ENCODE data around the gene TNIP2.
"Not testable (repeated sequence)": the region's sequence is repeated elsewhere in the genome, so short reads cannot be mapped to it uniquely, and the experiment has no call there.

Gene TNIP2

DNA sequence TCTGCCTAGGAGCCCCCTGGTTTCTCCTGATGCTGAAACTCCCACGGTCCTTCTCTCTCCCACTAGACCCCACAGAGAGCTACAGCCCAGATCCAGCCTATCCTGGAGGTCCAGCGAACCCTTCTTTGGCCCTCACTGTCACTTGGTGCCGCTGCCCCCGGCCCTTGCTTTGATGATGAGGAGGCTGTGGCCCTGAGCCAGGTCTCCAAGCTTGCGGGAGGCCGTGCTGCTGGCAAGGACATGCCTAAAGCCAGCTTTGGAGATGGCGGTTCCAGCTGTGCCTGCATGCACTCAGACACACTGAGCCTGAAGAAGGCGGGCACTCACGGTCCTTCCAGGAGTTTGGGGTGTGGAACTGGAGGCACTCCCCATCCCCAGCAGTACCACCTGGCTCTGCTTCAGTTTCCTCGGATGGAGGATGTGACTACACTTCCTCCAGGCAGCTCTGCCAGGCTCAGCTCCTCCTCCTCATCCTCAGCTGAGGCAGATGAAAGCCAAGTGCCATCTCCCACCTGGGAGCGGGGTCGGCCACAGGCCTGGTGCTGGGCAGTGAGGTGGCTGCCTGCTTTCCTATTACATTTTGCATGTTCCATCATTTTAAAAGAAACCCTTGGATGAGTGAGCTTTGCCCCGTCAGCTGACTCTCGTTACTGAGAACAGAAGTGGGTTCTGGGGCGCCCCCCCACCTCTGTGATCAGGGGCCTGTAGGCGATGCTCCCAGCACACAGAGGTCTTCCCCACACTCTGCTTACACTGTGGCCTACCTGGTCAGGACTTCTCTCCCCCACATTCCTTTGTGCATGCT is 9.0 kb downstream of the TNIP2 start:
- DNase-seq: peak; percentile 28
- H3K27ac Mint-ChIP-seq: peak overlapping the region; percentile 93
- no peaks in the 10 kb centered on the region for H3K27me3 Mint-ChIP-seq
- CTCF ChIA-PET: no interaction called here
- H3K36me3 Mint-ChIP-seq: peaks cover 47% of the 10 kb centered on the region
- peaks cover 53% of the 10 kb centered on the region for H3K4me1 Mint-ChIP-seq
- no peaks in the 10 kb centered on the region for H3K9me3 Mint-ChIP-seq
- H3K4me3 Mint-ChIP-seq: peak overlapping the region; percentile 15

DNA sequence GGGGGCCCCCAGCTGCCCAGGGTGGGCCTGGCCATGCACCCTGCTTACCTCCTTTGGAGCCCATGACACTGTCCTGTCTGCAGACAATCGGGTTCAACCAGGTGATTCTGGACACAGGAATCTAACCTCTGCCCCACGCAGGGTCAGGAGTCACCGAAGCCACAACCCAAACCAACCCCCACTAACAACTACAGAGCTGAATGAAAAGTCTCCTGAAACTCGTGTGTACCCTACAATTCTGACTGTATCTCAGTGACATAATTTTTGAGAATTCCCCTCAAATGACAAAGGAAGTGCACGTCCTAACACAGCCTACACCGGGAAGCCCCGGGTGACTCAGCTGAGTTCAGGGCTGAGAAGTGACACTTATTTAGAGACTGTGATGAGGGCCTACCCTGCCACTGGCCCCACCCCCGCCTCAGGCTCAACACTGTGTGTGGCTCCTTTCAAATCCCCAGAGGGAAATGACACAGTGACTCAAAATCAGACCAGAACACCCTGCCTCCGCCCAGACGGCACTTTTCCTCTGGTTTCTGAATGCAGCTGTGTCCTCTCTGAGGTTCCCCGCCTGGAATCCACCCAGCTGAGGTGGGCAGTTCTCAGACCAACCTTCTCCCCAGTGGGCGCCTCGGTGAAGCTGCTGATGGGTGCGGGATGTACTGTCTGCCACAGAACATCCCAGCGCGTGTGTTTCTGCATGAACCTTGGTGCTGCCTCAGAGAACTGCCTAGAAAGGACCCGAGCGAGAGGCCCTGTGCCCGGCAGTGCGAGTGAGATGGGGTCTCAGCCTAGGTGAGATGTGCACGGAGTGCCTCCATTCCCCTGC is 9.9 kb downstream of the TNIP2 start:
- H3K36me3 Mint-ChIP-seq: peaks cover 55% of the 10 kb centered on the region
- CTCF ChIA-PET: interaction anchor here (0.9 to 1.0 kb wide), 2 partner anchors 16 to 33 kb away, joined by 3 to 6 read pairs; no protein-coding TSS in a partner anchor
- H3K9me3 Mint-ChIP-seq: no peaks in the 10 kb centered on the region
- H3K27me3 Mint-ChIP-seq: no peaks in the 10 kb centered on the region
- peaks cover 48% of the 10 kb centered on the region for H3K4me1 Mint-ChIP-seq
- H3K27ac Mint-ChIP-seq: peak overlapping the region; percentile 93
- peak overlapping the region; percentile 15 for H3K4me3 Mint-ChIP-seq
- DNase-seq: peak; percentile 88

DNA sequence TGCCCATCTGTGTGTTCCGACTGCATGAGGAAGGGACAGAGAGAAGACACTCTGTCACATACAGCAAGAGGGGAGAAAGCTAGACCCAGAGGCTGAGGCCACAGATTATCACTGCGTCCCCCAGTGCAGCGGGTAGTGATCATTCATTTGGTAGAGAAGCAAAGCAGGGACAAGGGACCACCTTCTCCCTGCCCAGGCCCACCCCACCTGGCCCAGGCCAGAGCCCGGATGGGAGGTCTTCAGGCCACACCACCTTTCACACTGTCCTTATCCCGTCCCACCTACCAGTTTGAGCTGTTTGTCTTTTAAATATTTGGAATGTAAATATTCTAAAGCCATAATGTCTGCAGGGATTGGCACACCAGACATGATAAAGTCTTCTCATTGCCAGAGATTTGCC is 10.6 kb downstream of the TNIP2 start:
- Mint-ChIP-seq H3K36me3 (peaks cover 58% of the 10 kb centered on the region), H3K4me3 (no peak overlapping the region), H3K9me3 (no peaks in the 10 kb centered on the region), H3K27ac (peak overlapping the region; percentile 93), H3K27me3 (no peaks in the 10 kb centered on the region), H3K4me1 (peaks cover 48% of the 10 kb centered on the region)
- no peak for DNase-seq
- CTCF ChIA-PET: interaction anchor here (0.9 to 1.0 kb wide), 2 partner anchors 17 to 32 kb away, joined by 3 to 6 read pairs; no protein-coding TSS in a partner anchor

DNA sequence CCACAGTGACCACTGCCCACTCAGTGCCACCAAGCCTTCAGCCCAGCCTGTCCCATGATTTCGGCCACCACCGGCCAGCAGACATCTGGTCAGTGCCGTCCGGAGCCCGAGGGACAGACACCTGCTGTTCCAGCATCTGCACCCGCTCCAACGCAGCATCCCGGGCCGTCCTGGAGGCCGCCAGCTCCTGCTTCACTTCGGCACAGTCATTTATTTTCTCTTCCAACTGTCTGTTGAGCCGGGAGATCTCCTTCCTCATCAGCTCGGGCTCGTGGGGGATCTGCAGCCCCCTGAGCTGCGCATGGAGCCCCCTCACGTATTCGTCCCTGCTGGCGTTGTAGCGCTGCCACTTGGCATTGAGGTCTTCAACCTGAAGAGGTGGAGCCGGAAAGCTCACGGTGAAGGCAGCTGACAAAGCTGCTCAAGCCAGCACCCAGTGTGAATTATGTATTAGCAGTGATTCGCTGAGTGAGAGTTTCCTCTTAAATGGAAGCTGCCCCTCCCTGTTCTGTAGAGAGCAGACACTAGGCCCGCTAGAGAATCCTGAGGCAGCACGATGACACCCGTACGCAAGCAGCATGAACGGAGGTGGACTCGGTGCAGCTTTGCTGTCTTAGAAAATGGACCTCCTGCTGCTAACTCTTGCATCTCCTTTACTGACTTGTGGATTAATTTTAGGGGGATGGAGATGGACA is 11.4 kb downstream of the TNIP2 start:
- Mint-ChIP-seq H3K36me3 (peaks cover 58% of the 10 kb centered on the region), H3K9me3 (no peaks in the 10 kb centered on the region), H3K27me3 (no peaks in the 10 kb centered on the region), H3K4me3 (no peak overlapping the region), H3K27ac (peak overlapping the region; percentile 76), H3K4me1 (peaks cover 48% of the 10 kb centered on the region)
- no peak for DNase-seq
- CTCF ChIA-PET: interaction anchor here (1.0 kb wide), 1 partner anchor 31 kb away, joined by 4 read pairs; no protein-coding TSS in a partner anchor

DNA sequence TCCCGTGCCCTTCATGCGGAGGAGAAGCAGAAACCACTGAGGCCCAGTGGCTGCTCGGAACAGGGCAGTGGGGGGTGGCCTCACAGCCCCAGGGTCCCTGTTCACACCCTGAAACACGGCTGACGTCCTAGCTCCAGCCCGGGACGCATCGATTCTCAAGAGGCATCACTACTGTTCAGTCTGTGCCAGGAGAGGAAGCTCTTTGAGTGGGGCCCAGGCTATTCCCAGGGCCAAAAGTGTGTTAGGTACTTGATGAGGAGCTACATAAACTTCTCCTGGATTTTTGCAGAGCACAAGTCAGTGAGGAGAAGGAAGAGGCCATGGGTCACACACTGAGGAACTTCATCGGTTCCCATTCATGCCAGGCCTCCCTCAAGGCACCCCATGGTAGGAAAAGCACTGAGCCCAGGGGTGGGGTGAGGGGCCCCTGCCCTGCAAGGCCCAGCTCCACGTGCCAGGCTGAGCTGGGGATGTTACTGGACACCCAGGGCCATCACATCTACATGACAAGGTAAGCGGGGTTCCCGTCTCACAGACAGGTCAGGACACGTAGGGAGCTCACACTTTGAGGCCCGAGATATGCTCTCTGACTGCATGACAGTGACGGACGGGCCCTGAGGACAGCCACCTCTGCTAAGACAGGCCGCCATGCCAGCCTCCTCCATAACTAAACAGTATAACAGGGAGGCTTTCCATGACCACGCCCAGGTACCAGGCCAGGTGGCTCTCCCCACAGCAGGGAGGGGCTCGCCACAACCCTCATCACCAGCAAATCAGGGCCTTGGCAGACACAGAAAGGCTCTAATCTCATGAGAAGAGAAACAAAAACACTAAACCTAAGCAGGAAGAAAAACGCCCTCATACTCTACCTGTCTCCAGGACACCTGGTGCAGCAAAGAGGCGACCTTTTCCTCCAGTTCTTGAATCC is 12.4 kb downstream of the TNIP2 start:
- Mint-ChIP-seq H3K36me3 (peaks cover 60% of the 10 kb centered on the region), H3K4me1 (peaks cover 46% of the 10 kb centered on the region), H3K27me3 (no peaks in the 10 kb centered on the region), H3K4me3 (no peak overlapping the region), H3K27ac (peak overlapping the region; percentile 76), H3K9me3 (no peaks in the 10 kb centered on the region)
- no peak for DNase-seq
- CTCF ChIA-PET: interaction anchor here (1.0 kb wide), 1 partner anchor 30 kb away, joined by 4 read pairs; no protein-coding TSS in a partner anchor

DNA sequence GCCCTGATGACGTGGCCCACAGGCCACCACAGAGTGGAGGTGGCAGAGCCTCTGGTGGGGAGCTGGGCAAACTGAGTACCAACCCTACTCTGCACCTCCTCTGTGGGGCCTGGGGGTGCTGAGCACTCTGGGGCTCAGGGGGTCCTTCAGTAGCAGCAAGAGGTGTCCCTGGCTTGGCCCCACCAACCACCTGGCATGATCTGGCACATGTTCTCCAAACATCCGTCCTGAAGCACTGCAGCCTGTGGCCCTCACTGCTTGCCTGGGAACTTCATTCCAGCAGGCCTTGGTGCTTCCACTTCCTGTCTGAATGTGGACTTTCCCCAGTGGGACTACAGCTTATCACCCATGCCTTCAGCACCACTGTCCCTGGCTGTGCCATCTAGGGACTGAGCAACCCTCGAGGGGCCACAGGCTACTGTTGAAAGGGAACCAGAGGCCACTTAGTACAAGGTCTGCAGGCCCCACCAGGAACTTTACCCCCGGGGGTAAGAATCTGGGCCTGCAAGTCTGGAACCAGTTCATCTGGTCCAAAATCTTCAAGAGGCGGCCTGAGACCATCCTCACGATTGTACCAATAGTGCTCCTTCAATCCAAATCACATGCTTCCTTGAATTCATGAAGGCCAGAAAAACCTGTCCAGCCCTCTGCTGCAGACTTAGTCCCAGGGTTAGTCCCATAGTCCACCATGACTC is 13.2 kb downstream of the TNIP2 start:
- CTCF ChIA-PET: interaction anchor here (1.5 kb wide), 1 partner anchor 211 kb away, joined by 3 read pairs; no protein-coding TSS in a partner anchor
- Mint-ChIP-seq H3K4me3 (no peak overlapping the region), H3K27ac (no peak overlapping the region)

DNA sequence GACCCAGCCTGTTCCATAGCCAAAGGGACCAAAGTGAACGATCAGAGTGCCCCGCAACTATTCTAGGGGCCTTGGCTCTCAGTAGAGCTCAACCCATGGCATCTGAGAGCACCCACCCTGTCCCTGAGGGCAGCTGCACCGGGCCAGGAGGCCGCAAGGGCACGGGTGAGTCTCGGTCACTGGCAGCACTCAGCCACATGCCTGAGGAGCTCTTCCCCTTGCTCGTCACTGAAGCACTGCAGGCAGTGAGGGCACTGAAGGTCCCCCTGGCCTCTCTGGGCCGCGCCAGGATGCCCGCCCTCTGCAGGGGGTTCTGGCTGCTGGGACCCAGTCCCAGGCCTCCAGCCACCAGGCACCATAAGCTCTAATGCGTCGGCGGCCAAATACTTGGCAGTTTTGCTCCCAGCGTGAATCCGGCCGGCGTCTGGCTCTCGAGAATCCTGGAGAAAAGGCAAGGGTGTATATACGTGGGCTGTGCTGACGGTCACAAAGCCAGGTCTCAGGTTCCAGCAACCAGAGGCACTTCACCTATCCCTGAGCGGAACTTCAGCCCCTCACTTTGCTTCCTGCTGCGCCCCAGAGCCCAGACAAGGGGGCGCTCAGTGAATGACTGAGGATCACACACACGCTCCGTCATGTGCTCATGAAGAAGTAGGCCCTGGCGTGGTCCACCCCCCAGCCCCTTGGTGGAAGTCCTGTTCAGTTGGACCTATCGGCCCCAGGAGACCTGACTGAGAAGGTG is 13.9 kb downstream of the TNIP2 start:
- no peak overlapping the region for H3K27ac Mint-ChIP-seq
- H3K4me1 Mint-ChIP-seq: peaks cover 38% of the 10 kb centered on the region
- H3K9me3 Mint-ChIP-seq: peaks cover 3% of the 10 kb centered on the region
- CTCF ChIA-PET: interaction anchor here (1.5 kb wide), 1 partner anchor 212 kb away, joined by 3 read pairs; no protein-coding TSS in a partner anchor
- H3K36me3 Mint-ChIP-seq: peaks cover 57% of the 10 kb centered on the region
- H3K4me3 Mint-ChIP-seq: no peak overlapping the region
- no peaks in the 10 kb centered on the region for H3K27me3 Mint-ChIP-seq
- DNase-seq: no peak

More for the DNA sequence above, 13.2 kb downstream of the TNIP2 start:
- peaks cover 64% of the 10 kb centered on the region for H3K36me3 Mint-ChIP-seq
- no peaks in the 10 kb centered on the region for H3K27me3 Mint-ChIP-seq
- H3K9me3 Mint-ChIP-seq: peaks cover 3% of the 10 kb centered on the region
- DNase-seq: no peak
- H3K4me1 Mint-ChIP-seq: peaks cover 45% of the 10 kb centered on the region

DNA sequence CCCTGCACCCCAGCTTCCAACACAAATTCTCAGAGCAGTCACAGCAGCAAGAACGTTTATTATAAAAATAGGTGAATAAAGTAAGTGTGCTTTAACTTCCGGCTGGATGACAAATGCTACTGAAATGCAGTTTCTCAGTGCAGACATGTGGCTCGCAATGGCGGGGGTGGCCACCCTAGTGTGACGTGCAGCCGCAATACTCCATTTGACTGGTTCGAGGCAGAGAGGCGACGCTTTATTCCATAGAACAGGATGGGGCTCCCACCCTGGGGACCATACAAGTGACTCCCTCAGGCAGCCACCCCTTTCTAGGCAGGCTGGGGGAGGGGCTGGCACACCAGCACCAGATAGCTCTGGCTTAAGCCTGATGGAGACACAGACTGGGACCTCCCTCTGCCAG is 14.5 kb downstream of the TNIP2 start:
- H3K36me3 Mint-ChIP-seq: peaks cover 52% of the 10 kb centered on the region
- H3K27ac Mint-ChIP-seq: peak overlapping the region; percentile 38

DNA sequence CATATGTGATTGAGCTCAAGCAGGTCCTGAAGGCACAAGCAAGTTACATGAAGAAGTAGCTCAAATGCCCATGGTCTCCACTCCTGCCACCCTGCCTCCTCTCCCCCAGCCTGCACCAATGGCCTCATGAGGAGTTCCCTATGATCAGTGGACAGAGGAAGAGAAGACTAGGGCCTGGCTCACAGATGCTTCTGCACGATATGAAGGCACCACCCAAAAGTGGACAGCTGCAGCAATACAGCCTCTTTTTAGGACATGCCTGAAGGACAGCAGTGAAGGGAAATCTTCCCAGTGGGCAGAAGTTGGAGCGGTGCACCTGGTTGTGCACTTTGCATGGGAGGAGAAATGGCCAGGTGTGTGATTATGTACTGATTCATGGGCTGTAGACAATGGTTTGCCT is 17.8 kb downstream of the TNIP2 start:
- H3K27ac Mint-ChIP-seq, H3K4me3 Mint-ChIP-seq, H3K4me1 Mint-ChIP-seq, CTCF ChIA-PET, DNase-seq, H3K27me3 Mint-ChIP-seq: not testable (repeated sequence)
- Mint-ChIP-seq H3K36me3 (peaks cover 43% of the 10 kb centered on the region), H3K9me3 (peaks cover 11% of the 10 kb centered on the region)

More for the DNA sequence above, 14.5 kb downstream of the TNIP2 start:
- no peaks in the 10 kb centered on the region for H3K27me3 Mint-ChIP-seq
- no peak overlapping the region for H3K4me3 Mint-ChIP-seq
- DNase-seq: no peak
- CTCF ChIA-PET: interaction anchor here (1.5 kb wide), 1 partner anchor 213 kb away, joined by 3 read pairs; no protein-coding TSS in a partner anchor
- peaks cover 32% of the 10 kb centered on the region for H3K4me1 Mint-ChIP-seq
- H3K9me3 Mint-ChIP-seq: peaks cover 3% of the 10 kb centered on the region

DNA sequence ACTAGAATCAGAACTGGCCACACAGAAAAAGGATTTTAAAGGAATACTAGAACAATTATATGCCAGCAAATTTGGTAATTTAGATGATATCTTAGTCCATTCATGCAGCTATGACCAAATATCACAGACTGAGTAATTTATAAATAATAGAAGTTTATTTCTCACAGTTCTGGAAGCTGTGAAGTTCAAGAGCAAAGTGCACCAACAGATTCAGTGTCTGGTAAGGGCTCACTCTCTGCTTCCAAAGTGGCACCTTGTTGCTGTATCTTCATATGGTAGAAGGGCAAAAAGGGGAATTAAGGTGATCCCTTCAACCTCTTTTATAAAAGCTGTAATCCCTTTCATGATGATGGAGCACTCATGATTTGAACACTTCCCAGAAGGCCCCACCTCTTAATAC is 20.3 kb downstream of the TNIP2 start:
- Mint-ChIP-seq H3K4me1 (no peaks in the 10 kb centered on the region), H3K36me3 (peaks cover 44% of the 10 kb centered on the region), H3K4me3 (no peak overlapping the region), H3K9me3 (peaks cover 11% of the 10 kb centered on the region), H3K27ac (no peak overlapping the region), H3K27me3 (no peaks in the 10 kb centered on the region)
- CTCF ChIA-PET: interaction anchor here (0.7 kb wide), 1 partner anchor 30 kb away, joined by 3 read pairs; no protein-coding TSS in a partner anchor
- no peak for DNase-seq

DNA sequence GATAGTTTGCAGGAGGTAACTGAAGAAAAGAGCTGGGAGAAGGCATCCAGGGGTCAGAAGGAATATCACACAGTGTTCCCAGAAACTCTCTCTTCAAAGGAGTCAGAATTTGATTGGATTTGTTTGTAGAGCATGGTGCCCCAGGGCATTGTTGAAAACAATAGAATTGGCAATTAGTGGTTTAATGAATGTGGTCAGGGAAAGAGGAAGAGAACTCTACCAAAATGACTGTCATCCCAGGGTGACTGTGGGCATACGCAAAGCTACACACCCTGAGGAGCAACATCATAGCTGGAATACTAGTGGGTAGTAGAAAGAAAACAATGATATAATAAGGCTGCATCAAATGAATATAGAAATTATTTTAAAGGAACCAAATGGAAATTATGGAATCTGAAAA is 21.5 kb downstream of the TNIP2 start:
- H3K4me1 Mint-ChIP-seq: no peaks in the 10 kb centered on the region

More for the DNA sequence above, 21.5 kb downstream of the TNIP2 start:
- CTCF ChIA-PET: interaction anchor here (0.6 kb wide), 1 partner anchor 28 kb away, joined by 3 read pairs; no protein-coding TSS in a partner anchor
- Mint-ChIP-seq H3K36me3 (peaks cover 42% of the 10 kb centered on the region), H3K4me3 (no peak overlapping the region), H3K9me3 (peaks cover 11% of the 10 kb centered on the region), H3K27me3 (no peaks in the 10 kb centered on the region), H3K27ac (no peak overlapping the region)
- no peak for DNase-seq
